ENCODE data around the gene ANKRD10.

The ANKRD10 gene

GRCh38 chr13:110944968-110945927 is 30.4 kb upstream of the ANKRD10 start:
- no peak for DNase-seq

DNA sequence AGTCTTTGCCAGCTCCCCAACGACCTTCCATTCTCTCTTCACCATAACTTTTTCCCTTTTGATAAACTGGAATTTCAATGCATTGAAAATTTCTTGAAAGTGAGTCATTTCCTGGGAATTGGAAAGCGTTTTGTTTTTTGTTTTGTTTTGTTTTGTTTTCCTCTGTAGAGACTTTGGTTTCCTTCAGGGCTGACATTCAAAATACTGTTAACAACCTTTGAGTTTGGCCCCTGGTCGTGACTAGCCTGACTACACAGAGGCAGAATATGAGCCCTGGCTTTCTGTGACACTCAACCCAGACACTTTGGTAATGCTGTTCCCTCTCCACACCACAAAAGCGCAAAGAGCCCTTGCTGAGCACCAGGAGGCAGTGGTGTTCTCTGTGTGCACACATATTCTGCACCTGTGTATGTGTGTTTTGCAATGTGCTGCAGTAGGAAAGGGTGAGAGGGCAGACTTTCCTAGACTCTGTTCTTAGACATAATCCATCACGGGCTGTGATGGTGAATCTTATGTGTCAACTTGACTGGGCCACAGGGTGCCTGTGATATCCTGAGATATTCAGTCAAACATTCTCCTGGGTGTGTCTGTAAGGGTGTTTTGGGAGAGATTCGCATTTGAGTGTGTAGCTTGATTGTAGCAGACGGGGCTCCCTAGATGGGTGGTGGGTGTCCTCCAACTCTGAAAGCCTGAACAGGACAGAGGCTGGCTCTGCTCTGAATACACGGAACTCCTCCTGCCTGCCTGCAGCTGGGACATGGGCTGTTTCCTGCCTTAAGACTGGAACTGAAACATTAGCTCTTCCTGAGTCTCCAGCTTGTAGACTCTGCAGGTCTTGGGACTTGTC is 29.5 kb upstream of the ANKRD10 start:
- peak; percentile 76 for DNase-seq

- peak; percentile 50 for DNase-seq
Observed at GRCh38 chr13:110942248-110942981, 27.5 kb upstream of the ANKRD10 start.

DNA sequence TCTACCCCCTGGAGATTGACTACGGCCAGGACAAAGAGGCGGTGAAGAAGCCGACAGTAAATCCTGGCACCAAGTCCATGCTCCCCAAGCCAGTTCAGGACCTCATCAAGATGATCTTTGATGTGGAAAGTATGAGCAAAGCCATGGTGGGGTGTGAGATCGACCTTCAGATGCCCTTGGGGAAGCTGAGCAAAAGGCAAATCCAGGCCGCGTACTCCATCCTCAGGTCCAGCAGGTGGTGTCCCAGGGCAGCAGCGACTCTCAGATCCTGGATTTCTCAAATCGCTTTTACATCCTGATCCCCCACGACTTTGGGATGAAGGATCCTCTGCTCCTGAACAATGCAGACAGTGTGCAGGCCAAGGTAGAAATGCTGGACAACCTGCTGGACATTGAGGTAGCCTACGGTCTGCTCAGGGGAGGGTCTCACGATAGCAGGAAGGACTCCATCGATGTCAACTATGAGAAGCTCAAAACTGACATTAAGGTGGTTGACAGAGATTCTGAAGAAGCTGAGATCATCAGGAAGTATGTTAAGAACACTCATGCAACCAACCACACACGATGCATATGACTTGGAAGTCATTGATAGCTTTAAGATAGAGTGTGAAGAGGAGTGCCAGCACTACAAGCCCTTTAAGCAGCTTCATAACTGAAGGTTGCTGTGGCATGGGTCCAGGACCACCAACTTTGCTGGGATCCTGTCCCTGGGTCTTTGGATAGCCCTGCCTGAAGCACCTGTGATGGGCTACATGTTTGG is 24.0 kb upstream of the ANKRD10 start:
- DNase-seq, result no peak

DNA sequence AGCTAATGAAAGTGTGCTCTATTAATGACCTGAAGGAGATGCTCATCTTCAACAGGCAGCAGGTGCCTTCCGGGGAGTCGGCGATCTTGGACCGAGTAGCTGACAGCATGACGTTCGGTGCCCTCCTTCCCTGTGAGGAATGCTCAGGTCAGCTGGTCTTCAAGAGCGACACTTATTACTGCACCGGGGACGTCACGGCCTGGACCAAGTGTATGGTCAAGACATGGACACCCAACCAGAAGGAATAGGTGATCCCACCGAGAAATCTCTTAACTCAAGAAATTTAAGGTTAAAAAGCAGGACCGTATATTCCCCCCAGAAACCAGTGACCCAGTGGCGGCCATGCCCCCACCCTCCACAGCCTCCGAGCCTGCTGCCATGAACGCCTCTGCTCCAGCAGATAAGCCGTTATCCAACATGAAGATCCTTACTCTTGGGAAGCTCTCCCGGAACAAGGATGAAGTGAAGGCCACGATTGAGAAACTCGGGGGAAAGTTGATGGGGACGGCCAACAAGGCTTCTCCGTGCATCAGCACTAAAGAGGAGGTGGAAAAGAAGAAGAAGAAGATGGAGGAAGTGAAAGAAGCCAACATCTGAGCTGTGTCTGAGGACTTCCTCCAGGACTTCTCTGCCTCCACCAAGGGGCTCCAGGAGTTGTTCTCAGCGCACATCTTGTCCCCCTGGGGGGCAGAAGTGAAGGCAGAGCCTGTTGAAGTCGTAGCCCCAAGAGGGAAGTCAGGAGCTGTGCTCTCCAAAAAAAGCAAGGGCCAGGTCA is 22.8 kb upstream of the ANKRD10 start:
- DNase-seq, result no peak

DNA sequence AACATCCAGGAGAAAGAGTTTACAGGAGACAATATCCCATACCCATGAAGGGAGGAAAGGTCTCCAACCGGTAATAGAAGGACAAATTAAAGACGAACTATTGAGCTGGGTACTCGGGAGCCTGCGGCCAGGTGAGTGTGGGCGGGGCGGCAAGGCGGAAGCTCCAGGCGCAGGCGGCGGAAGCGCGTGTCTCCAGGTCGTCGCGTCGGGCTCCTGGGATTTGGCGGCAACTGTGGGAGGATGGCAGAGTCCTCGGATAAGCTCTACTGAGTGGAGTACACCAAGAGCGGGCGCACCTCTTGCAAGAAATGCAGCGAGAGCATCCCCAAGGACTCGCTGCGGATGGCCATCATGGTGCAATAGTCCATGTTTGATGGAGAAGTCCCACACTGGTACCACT is 21.6 kb upstream of the ANKRD10 start:
- no peak for DNase-seq

DNA sequence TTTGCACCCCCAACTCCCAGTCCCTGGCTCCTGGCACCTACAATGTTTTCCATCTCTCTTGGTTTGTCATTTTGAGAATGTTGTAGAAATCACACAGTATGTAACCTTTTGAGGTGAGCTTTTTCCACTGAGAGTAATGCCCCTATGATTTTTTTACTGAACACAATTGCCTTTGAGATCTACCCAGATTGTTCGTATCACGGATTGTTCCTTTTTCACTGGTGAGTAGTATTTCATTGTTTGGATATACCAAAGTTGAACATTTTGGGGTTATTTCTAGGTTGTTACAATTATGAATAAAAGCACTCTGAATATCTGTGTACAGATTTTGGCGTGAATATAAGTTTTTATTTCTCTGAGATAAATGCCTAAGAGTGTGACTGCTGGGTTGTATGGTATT is 17.7 kb upstream of the ANKRD10 start:
- no peak for DNase-seq

DNA sequence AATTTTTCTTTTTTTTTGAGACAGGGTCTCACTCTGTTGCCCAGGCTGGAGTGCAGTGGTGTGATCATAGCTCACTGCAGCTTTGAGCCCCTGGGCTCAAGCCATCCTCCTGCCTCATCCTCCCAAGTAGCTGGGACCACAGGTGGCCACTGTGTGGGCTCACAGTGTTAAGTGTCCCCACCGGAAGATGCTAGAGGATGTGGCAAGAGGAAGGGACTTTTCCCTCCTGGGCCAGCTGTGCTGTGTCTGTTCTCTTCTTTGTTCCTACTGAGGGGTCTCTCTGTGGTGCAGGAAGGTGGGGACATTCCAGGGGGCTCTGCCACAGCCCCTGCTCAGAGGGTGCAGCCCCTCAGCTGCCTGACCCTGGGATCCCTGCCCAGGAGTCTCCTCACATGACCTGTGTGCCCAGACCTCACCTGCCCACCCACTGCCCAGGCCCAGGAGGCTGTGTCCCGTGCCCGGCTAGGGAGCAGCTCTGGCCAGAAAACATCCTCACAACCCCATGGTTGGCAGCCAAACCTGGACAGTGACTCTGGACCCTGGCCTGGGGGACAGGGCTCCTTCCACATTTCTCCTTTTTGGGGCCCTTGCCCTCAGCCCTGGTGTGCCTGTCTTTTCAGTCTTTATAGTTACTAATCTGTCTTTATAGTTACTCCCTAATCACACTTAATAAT is 14.4 kb upstream of the ANKRD10 start:
- no peak for DNase-seq

DNA sequence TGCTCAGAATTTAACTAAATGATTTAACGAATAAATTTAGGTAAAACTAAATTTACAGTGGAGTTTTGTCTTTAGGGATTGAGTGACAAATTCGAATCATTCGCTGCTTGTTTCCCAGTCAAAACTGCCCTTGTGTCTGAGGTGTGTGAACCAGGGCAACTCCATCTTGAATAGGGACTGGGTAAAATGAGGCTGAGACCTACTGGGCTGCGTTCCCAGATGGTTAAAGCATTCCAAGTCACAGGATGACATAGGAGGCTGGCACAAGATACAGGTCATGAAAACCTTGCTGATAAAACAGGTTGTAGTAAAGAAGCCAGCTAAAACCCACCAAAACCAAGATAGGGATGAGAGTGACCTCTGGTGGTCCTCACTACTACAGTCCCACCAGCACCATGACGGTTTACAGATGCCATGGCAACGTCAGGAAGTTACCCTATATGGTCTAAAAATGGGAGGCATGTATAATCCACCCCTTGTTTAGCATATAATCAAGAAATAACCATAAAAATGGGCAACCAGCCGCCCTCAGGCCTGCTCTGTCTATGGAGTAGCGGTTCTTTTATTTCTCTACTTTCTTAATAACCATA is 10.2 kb upstream of the ANKRD10 start:
- no peak for DNase-seq

DNA sequence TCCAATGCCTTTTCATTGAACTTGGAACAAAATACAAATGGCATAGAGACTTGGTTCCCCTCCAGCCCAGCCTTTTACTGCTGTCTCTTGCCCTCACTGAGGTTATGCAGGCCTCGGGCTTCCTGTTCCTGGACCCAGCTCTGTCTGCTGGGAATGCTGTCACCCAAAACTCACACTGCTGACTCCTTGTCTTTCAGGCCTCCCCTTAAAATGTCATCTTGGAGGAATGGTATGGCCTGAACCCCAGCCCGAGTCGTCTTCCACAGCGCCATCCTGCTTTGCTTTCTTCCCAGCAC is 9.7 kb upstream of the ANKRD10 start:
- DNase-seq, result no peak

DNA sequence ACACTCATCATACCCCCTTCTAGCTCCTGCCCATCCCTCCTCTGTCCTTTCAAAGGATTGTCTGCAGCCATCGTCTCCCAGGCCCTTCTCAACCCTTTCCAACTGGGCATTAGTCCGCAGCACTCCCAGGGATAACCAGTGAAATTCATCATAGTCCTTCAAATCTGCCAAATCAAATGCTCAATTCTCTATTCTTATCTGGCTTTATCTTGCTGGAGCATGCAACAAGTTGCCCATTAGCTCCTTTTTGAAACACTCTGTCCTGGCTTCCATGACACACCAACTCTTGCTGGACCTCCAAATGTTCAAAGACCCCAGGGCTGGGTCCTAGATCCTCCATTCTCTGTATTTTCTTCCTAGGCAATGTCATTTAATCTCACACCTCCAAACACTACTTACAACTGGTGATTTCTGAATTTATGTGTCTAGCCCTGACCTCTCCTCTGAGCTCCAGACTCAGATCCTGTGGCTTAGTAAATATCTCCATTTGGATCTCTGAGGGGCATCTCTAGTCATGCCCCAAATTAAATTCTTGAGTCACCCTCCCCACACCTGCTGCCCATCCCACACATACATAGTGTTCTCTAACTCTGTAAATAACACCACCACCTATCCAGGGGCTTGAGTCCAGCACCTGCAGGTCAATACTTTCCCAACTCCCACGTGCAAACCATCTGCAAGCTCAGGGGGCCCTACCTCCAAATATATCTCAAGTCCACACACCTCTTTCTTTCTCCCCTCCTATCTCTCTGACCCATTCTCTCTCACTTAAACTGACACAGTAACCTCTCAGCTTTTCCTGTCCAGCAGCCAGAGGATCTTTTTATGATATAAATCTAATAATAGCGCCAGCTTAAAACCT is 9.1 kb upstream of the ANKRD10 start:
- DNase-seq, result no peak

GRCh38 chr13:110923086-110923485 is 8.2 kb upstream of the ANKRD10 start:
- DNase-seq, result no peak

GRCh38 chr13:110922506-110922905 is 7.6 kb upstream of the ANKRD10 start:
- no peak for DNase-seq

DNA sequence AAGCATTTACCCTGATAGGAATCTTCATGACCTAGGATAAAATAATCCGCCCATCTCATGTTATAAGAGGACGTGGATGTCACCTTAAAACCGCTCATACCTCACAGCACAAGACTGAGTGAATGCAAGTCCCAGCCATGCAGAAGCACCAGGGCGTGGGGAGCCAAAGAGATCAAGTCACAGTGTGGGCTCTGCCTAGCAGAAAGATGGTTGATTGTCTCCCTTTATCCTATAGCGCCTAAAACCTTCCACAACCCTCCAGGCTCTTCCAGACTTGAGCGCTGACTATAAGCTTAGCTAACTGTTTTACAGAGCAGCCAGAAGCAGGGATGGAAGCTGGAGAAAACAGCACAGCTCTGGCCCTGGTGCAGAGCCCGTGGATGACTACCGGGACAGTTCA is 6.8 kb upstream of the ANKRD10 start:
- DNase-seq, result no peak

GRCh38 chr13:110921209-110921608 is 6.3 kb upstream of the ANKRD10 start:
- DNase-seq, result no peak

GRCh38 chr13:110920038-110920437 is 5.2 kb upstream of the ANKRD10 start:
- DNase-seq, result no peak

DNA sequence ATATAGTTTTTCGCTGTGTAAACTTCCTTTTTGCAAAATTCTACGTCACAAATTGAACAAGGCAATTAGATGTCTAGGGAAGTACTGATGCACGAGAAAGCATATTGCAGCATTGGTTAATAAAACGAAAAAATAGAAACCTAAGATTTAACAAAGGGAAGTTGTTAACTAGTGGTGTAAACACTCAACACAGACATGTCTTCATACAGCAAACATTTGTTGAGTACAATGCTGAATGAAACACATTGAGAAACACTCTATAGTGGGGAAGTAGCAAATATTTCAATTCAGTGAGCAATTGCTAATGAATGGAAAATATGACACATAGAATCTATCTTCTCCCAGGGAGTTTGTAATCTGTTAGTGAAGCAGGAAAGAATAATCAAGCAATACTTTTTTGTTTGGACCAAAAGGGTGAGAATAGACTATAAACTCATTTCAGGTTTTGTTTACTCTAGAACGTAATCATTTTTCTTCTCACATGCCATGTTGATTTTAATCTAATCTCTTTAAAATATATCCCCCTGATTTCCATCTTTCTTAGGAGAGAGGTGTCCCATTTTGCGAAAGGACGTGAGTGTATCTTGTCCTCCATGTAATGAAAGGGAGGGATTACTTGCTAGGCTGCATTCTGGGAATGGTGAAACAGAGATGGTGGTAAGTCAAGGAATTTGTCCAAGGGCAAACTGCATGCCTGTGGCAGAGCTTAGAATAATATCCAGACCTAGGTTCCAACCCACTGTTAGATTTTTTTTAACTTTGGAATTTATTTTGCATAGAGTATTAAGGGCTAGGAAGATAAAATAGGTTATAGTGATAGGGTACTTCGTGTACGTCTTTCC is 1.7 kb upstream of the ANKRD10 start:
- DNase-seq, result peak; percentile 67

DNA sequence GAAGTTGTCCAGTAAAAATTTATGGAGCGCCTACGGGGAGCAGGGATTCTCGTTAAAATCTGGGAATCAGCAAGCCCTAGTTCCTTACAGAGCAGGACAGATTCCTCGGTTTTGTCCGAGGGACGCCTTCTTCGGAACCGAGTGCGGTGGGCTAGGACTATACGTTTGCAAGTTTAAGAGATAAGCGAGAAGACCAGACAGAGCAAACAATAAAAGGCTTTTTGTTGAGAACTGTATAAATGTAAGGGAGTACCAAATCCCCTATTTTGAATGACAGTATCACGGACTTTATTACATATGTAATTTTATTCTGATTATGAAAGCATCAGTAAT is 971 bp upstream of the ANKRD10 start:
- no peak for DNase-seq

Data from T1000 (cell line).